NB4 (cell line): ENCODE results near the gene DLK1.
A peak's percentile ranks its signal among the peaks of the same experiment; 100 is the strongest.

Experiments
- DNase-seq: peaks from one replicate; pipeline ENCODE4 v3.0.0; 2010; ENCODE audit warnings: low read depth
- H3K4me3 ChIP-seq: one replicate; pipeline ENCODE4 v1.5.1; 2011; ENCODE audit warnings: mild to moderate bottlenecking, low read depth, low read length, moderate library complexity
- MYC ChIP-seq: IDR thresholded peaks from 2 replicates; pipeline ENCODE4 v1.6.1; 2011; ENCODE audit warnings: low read depth, low read length
- POLR2A ChIP-seq: IDR thresholded peaks from 2 replicates; pipeline ENCODE4 v1.6.1; 2011; ENCODE audit warnings: mild to moderate bottlenecking; ENCODE audit not compliant: insufficient read length; ENCODE audit errors: extremely low read depth
- TF ChIP-seq, protein P1 (sequence below): IDR thresholded peaks from 2 replicates; pipeline ENCODE4 v1.6.1; 2011; ENCODE audit warnings: low read depth, low read length
- TF ChIP-seq, protein P2 (sequence below): IDR thresholded peaks from one replicate; pipeline ENCODE4 v1.5.1; 2012; ENCODE audit warnings: low read depth, low read length

The DLK1 gene

DNA sequence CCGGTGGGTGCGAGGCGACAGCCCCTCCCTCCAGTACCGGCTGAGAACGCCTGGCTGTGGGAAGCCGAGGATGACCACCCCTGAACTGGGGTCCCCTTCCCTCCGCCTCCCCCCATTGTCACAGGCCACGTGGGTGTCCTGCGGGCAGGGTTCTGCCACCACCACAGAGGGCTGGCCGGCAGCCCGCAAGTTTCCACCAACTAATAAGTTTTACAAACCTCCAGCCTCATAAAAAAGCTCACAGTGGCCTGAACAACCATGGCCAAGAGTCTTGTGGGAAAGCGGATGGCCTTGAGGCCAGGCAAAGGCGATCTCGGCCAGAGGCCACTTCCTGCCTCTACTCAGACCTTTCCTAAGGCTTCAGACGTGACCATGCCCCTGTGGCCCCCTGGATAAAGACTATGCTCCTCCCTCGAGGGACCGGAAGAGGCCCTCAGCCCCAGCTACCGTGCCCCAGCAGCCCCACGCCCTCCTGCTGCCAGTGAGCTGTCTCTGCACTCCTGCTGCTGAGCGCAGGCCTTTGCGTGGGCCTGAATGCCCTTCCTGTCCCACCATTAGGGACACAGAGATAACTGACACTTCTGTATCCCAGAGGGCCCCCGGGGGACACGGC is 46.1 kb upstream of the DLK1 start:
- DNase-seq, result peak; percentile 97
- peak overlapping the region; percentile 64 for H3K4me3 ChIP-seq
- TF ChIP-seq POLR2A (peak; percentile 60), MYC (peak; percentile 85)
- TF ChIP-seq, protein P1, sequence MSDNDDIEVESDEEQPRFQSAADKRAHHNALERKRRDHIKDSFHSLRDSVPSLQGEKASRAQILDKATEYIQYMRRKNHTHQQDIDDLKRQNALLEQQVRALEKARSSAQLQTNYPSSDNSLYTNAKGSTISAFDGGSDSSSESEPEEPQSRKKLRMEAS, result peak; percentile 67; the same call in 1 of the 2 replicates
- TF ChIP-seq, protein P2, sequence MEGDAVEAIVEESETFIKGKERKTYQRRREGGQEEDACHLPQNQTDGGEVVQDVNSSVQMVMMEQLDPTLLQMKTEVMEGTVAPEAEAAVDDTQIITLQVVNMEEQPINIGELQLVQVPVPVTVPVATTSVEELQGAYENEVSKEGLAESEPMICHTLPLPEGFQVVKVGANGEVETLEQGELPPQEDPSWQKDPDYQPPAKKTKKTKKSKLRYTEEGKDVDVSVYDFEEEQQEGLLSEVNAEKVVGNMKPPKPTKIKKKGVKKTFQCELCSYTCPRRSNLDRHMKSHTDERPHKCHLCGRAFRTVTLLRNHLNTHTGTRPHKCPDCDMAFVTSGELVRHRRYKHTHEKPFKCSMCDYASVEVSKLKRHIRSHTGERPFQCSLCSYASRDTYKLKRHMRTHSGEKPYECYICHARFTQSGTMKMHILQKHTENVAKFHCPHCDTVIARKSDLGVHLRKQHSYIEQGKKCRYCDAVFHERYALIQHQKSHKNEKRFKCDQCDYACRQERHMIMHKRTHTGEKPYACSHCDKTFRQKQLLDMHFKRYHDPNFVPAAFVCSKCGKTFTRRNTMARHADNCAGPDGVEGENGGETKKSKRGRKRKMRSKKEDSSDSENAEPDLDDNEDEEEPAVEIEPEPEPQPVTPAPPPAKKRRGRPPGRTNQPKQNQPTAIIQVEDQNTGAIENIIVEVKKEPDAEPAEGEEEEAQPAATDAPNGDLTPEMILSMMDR, result no peak

DNA sequence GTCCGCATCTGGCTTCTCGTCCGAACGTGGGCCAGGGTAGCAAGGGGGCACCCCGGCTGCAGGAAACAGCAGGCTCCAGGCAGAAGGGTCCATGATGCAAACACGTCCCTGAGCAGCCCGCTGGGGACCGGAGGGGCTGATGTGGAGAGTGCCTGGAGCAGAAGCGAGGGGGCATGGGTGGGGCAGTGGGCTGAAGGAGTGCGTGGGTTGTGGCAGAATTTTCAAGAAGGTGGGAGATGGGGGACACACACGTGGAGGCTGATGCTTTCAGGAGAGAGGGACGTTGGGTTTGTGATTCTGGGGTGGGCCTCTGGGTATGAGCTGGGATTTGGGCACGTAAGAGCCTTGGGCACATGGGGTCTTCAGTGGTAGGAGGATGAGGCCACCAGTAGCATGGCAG is 45.6 kb upstream of the DLK1 start:
- no peak for DNase-seq
- TF ChIP-seq, protein P1, result no peak
- TF ChIP-seq, protein P2, result no peak
- TF ChIP-seq MYC (no peak), POLR2A (no peak)
- H3K4me3 ChIP-seq, result peak overlapping the region; percentile 64

DNA sequence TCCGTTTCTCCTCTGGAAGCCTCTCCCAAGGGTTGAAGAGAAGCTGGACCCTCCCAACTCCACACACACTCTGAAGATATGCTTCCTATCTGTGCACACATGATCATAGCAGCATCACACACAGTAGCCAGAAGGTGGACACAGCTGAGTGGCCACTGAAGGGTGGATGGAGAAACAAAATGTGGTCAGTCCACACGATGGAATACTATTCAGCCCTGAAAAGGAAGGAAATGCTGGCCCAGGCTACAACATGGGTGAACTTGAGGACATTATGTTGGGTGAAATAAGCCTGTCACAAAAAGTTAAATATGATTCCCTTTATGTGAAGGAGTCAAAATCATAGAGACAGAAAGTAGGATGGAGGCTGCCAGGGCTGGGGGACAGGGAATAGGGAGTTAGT is 43.9 kb upstream of the DLK1 start:
- DNase-seq, result no peak
- no peak overlapping the region for H3K4me3 ChIP-seq
- TF ChIP-seq POLR2A, result no peak
- TF ChIP-seq MYC, result no peak

DNA sequence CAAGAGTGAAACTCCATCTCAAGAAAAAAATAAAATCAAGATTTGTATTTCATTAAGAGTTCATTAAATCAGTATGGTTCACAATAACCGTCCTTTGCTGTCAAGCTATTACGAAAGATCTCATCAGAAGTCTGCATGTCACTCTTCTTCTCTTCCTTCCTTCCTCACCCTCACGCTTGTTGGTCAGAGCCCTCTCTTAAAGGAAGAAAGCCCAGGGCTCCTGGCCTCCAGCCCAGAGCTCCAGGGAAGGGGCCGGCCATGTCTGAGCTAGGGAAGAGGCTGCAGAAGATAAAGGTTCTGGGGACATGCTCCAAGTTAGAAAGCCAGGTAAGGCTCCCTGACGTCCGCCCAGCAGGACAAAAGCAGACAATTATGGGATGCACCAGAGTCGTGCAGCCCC is 43.1 kb upstream of the DLK1 start:
- peak; percentile 66 for DNase-seq
- TF ChIP-seq POLR2A, result peak; percentile 32
- TF ChIP-seq, protein P1, result no peak
- peak overlapping the region; percentile 52 for H3K4me3 ChIP-seq

DNA sequence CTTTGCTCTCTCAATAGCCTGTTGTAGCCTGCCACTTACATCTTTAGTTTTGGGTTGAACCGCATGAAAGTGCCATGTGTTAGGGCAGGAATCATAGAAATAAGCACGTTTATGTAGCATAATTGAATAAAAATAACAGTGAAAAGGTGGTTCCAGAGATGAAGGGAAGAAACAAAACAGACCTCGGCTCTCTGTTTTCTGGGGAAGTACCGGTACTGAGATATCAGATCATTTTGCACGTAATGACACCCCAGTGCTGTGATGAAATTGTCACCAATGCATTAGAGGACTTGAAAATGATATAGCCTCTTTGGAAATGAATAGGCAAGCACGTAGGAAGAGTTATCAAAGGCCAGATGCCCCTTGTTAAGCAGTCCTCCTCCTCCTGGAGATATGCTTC is 42.5 kb upstream of the DLK1 start:
- peak overlapping the region; percentile 52 for H3K4me3 ChIP-seq
- DNase-seq, result peak; percentile 54
- TF ChIP-seq, protein P1, result peak; percentile 41; the same call in 1 of the 2 replicates
- TF ChIP-seq, protein P2, result no peak
- no peak for TF ChIP-seq MYC

DNA sequence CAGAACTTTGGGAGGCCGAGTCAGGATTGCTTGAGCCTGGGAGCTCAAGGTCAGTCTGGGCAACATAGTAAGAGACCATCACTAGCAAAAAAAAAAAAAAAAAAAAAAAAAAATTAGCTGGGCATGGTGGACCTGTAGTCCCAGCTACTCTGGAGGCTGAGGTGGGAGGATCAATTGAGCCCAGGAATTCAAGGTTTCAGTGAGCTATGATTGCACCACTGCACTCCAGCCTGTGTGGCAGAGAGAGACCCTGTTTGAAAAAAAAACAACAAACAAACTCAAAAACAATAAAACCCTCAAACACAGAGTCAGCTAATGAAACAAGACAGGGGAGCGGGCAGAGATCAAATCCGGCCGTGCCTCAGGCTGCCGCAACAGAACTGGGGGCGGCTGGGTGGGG is 41.7 kb upstream of the DLK1 start:
- TF ChIP-seq, protein P2, result no peak
- TF ChIP-seq, protein P1, result no peak
- no peak for TF ChIP-seq MYC

DNA sequence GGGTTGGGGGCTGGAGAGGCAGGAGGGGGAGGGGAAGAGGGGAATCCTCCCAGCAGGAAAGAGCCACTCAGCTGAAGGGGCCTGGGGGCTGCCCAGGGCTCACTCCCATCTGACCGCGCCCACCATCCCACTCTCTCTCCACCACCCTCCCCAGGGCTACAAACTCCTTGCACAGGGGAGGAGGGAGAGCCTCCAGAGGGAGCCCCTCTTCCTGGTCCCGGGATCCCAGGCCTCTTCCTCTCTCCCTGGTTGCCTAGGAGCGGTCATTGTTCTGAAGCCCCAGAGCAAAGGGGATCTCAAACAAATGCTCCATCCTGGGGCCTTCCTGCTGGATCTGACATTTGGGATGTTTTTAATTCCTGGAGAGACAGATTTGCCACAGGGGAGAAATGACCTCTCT is 39.8 kb upstream of the DLK1 start:
- no peak for TF ChIP-seq POLR2A
- TF ChIP-seq, protein P1, result no peak
- TF ChIP-seq MYC, result no peak
- no peak for DNase-seq
- no peak overlapping the region for H3K4me3 ChIP-seq

More for the DNA sequence above, 41.7 kb upstream of the DLK1 start:
- H3K4me3 ChIP-seq, result no peak overlapping the region
- DNase-seq, result no peak
